Measurements from ENCODE around the gene UMAD1.
"Not testable (repeated sequence)": the region's sequence is repeated elsewhere in the genome, so short reads cannot be mapped to it uniquely, and the experiment has no call there.

Gene UMAD1

DNA sequence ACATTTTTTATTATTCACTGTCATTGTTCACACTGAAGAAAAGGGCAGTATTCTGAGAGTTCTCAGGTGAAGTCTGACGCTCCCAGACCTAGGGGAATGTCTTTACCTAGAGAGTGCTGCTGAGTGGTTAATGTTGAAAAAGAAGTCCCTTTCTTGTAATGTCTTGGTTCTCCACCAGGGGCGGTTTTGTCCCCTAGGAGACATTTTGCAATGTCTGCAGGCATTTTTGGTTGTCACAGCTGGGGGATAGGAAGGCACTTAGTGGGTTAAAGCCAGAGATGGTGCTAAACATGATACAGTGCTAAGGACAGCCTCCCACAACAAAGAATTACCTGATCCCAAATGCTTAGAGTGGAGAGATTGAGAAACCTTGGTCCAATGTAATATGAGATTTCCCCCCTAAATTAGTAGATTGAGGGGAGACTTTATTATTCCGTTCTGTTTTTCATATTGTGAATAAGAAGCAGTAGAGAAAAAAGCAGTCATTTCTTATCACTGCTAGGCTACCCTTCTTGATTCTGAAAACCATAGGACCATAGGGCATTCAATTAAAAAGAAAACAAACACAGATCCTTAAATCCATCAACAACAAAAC lies 13.1 kb downstream of the UMAD1 start:
- DNase-seq: peak; percentile 18

DNA sequence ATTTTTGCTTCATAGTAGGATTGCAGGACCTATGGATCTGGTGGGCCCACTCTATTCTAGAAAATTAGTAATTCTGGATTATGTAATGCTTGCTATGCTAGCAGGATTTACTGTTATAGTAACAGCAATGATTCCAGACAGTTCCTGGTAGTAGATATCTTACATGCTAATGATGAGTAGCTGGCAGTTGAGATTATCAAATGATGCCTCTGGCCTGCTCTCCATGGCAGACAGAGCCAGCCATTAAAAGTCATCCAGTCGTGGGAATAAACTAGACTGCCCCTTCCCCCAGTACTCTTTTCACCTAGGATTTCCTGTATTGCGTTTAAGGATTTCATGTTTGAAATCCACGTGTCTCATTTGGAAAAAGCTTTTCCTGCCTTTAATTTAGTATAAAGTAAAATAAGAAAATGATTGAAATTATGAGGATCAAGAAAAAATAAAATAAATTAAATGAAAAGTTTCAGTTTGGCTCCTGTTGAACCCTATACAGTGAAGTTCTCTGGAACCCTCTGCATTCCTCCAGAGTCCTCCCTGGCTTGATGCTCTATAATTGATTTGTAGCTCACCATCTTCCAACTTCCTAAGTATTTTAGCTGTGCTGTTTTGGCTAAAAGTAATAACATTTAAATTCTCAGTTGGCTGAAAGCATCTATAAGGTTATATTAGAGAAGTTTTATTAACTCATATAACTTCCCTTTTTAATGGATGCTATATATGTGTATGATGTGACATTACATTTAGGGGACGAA lies 14.6 kb downstream of the UMAD1 start:
- no peak for DNase-seq

DNA sequence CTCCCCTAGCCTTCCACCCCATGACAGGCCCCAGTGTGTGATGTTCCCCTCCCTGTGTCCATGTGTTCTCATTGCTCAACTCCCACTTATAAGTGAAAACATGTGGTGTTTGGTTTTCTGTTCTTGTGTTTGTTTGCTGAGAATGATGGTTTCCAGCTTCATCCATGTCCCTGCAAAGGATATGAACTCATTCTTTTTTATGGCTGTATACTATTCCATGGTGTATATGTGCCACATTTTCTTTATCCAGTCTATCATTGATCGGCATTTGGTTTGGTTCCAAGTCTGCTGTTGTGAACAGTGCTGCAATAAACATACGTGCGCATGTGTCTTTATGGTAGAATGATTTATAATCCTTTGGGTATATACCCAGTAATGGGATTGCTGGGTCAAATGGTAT lies 15.9 kb downstream of the UMAD1 start:
- not testable (repeated sequence) for DNase-seq

DNA sequence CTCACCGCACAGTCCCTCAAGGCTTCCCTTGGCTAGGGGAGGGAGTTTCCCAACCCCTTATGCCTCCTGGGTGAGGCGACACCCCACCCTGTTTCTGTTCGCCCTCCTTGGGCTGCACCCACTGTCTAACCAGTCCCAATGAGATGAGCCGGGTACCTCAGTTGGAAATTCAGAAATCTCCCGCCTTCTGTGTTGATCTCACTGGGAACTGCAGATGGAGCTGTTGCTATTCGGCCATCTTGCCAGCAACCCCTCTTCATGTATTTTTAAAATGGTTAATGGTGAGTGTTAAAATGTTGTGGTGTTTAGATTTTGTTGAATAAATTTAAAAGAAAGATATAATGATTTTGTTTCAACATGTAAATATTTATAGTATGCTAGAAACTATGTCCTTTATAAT lies 22.0 kb downstream of the UMAD1 start:
- no peak for DNase-seq

DNA sequence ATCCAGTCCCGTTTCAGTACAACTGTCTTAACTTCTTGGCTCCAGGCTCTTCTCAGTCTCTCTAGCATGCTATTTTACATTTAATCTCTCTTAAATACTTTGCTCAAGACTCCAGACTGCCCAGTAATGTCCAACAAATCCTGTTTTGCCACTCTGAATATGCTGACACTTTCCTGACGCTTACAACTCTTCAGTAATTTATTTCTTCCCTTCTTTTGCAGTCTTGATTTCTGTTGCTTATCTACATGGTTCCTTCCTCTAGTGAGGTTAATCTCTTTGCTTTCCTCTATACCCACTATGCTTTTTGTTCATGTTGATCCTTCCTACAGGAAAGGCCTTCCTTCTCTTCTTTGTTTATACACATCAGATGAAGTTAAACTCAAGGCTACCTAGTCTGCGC lies 23.7 kb downstream of the UMAD1 start:
- no peak for DNase-seq

DNA sequence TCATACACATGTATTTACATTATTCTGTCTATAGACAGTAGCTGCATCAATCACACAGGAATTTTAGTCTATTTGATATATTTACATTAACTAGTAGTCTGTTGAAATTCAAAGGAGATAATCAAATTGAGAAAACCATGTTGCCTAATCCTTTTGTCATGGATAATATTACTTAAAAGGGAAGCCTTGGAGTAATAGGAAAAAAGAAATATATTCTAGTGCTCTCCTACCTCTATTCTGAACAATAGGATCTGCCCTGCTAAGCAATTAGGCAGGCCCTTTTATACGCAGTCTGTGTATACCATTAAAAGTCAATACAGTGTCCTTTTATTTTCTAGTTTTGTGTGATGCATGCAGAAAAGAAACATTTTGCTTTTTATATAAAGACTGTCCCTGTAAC lies 24.5 kb downstream of the UMAD1 start:
- DNase-seq: no peak

DNA sequence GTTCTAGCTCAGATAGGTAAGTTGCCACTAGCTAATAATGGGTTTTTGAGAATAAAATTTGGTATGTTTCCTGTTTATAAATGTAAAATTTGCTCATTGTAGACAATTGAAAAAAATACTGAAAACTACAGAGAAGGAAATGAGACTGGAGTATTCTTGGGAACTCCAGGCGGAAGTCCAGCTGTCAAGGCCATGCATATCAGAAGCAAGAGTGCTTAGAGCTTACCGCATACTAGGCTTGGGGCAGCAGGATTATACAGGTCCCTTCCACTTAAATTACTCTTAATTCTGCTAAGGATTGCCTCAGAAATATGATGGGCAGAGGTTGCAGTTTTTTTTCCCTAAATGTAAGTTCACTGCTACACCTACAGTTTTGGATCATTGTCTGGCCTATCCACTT lies 26.6 kb downstream of the UMAD1 start:
- no peak for DNase-seq

DNA sequence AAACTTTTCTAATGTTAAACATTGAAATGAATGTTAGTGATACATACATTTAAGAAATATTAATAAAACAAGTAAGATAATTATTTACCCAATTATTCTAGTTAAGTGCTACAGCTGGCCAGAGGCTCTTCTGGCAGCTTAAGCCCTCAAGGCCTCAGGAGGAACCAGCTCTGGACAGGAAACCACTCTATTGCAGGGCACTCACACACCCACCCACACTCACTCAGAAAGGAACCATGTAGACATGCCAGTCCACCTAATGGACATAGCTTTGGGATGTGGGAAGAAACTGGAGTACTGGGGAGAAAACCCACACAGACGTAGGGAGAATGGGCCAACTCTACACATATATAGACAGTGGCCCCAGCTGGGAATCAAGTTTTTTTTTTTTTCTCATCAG lies 28.2 kb downstream of the UMAD1 start:
- no peak for DNase-seq

DNA sequence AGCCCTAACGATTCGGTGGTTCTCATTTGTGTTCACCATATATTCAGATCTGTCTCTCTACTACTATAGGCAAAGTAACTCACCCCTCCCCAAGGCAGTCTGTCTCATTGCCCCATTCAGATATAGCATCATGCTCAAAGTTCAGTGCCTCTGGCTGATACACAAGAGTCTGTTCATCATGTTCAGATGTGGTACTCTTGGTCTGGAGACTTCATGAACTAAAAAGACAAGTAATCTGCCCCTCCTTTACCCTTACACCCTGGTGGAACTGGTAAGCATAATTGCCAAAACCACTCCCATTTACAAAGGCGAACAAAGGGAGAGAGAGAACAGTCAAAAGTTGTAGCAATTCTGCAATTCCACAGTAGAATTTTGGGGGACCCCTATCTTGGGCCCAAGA lies 29.9 kb downstream of the UMAD1 start:
- DNase-seq: no peak

DNA sequence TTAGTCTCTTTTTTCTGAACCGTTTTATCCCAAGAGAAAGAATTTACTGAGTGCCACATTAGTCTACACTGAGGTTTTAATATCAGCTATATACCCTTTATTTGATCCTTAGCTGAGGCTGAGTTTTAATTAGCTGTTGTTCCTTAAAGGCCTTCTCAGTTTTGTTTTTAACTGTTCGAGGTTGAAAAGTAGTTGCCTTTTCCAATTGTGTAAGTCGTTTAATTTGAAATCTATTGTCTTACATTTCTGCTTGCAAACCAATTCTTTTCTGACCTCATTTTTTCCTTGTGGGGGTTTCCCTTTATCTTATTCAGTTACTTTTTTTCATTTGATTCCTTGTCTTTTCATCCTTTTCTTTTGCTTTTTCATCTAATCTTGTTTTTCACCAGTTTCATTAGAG lies 30.8 kb downstream of the UMAD1 start:
- DNase-seq: no peak

DNA sequence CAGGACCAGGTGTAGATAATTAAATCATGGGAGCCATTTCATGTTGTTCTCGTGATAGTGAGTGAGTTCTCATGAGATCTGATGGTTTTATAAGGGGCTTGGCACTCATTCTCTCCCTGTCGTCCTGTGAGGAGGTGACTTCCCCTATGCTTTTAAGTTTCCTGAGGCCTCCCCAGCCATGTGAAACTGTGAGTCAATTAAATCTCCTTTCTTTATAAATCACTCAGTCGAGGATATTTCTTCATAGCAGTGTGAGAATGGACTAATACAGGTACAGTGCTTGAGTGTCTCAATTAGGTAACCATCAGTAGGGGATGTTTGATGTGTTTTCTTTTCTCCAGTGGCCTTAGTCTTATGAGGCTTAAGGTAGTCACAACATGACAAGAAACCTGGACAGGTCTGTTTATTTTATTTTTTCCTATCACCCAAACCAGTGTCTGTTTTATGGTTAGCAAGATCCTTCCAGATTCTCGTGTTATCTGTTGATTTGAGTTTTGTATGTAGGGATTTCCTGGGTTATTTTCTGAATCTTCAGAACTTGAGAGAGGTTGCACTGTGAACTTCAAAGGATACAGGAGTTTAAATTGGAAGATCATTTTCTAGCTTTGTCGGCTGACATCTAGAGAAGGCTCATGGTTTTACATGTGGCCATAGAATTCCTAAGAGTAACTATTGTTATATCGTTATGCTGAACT lies 32.1 kb downstream of the UMAD1 start:
- DNase-seq: peak; percentile 30

DNA sequence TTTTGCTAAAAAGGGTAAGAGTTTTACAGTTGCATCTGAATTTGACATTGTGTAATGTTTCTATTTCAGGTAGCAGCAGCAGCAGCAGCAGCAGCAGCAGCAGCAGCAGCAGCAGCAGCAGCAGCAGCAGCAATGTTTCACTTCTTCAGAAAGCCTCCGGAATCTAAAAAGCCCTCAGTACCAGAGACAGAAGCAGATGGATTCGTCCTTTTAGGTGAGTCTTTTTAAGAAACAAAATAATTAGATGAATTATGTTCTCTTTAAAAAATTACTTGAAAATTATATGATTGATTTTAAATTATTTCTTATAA lies 32.6 kb downstream of the UMAD1 start:
- no peak for DNase-seq

DNA sequence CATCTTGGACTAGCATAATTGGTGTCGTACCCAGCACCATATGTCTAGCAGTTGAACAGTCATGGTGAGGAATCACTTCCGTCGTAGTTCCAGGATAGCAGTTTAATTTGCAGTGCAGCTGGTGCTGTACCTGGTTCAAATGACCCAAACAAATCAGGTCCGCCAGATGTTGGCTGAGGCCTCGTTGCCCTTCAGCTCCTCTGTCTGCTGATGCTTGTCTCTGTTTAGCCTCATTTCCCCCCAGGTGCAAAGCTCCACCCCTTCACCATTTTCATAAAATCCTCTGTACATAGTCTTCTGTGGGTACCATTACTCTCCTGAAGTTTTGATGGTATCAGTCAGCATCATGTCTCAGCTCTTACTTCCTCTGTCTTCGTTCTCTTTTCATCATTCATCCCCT lies 35.1 kb downstream of the UMAD1 start:
- no peak for DNase-seq

DNA sequence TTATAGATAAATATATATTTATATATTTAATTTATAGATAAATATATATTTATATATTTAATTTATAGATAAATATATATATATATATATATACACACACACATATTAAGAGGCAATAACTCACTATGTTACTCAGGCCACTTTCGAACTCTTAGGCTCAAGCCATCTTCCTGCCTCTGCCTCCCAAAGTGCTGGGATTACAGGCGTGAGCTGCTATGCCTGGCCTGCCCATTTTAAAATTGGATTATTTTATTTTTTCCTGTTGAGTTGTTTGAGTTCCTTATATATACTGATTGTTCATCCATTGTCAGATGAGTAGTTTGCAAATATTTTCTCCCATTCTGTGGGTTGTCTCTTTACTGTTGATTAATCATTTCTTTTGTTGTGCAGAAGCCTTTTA lies 39.1 kb downstream of the UMAD1 start:
- not testable (repeated sequence) for DNase-seq

DNA sequence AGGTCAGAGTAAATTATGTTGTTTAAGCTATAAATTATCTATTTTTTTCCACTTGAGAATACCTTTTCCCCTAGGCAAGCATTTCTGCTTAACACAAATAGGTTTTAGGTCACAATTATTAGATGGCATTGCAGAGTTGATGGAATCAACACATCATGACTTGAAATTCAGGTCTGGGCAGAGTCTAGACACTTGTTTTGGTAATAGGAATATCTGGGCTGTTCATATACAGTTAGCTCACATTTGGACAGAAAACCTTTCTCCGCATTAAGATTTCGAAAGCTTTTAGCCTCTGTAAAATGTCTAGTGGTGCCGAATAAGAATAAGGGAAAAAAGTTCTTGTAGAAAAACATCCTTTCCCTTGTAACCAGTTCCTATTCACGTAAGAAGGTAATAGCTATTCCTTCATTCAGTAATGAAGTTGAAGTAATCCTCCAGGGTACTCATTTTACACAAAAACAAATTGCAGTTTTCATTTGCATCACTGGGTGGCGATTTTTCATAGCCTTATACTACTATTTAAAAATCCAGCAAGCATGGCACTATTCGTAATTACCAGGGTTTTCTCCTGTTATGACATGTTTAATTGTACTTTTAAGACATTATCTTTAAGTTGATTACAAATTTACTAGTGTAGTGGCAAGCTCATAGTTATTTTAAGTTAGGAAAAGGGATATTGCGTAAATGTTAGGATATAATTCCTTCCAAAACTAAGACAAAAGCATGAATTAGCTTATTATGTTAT lies 40.8 kb downstream of the UMAD1 start:
- DNase-seq: peak; percentile 54

DNA sequence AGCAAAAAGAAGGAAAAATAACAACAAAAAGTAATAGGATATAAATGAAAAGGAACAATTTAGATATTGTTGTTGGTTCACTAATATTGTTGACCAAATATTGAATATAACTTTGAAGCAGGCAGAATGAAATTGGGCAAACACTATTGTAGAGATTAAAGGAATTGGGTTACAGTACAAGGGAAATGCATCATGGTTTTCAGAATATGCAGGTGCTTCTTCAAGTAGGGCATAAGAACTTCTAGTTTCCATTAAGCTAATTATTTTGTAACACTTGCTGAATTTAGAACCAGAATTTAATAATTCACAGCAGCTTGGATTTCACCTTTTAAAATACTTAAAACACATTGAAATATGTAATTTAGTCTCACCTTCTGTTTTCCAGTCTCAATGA lies 41.4 kb downstream of the UMAD1 start:
- no peak for DNase-seq

DNA sequence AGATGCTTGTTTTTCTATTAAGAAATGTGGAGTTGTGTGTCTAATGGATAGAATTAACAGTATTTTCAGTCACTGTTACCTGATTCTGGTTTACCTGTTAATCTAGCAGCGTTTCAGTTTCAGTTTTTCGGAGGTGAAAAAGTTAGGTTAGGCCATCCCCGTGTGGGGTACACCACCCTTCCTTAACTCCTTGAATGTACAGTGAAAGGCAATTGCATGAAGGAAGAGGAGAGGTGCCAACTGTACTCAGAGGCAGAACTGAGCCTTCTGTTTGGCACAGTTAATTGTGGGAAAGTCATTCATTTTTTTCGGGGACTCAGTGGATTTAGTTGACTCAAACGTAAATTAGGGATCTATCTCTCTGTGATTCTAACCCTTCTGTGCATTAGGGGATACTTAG lies 42.3 kb downstream of the UMAD1 start:
- DNase-seq: no peak

DNA sequence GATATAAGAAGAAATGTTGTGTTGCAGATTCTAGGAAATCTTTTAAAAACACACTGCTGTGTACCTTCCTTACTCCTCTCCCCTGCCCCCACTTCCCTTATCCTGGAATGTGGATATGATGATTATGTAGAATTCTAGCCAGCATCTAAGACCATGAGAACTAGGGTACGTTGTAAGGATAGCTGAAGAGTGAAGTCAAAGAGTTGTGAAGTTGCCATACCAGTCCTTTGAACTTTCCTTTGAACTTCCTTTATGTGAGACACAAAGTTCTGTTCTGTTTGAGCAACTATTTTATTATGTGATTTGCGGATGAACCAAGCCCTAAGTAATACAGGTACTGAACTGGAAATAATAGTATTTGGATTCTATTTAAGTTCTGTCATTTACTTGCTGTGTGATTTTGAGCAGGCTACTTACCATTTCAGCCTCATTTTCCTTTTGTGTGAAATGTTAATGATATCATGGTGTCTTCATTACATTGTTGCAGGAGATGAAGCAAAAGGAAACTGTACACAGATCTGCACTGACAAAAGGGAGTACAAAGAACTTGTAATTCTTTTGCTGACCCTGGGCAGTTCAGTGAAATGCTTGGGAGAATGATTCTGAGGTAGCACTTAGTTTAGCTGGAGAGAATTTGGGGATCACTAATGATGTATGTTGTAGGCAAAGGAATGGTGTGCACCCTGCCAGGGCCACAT lies 46.4 kb downstream of the UMAD1 start:
- DNase-seq: no peak

DNA sequence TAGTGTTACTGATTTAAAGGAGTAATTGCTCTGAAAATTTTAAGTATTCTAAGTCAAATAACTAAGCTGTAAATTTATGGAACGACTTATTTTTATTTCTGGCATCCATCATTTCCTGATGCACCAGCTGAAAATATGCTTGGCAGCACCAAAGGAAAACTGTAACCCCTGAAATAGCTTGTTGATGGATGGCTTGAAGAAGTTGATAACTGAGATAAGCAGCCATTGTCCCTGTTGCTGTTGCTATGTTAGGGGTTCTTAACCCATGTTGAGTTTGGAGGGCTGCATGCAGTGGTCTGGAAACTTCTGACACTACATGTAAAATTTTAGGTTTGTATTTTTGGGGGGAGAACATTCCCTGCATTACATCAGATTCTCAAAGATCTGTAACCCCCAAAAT lies 47.2 kb downstream of the UMAD1 start:
- no peak for DNase-seq

DNA sequence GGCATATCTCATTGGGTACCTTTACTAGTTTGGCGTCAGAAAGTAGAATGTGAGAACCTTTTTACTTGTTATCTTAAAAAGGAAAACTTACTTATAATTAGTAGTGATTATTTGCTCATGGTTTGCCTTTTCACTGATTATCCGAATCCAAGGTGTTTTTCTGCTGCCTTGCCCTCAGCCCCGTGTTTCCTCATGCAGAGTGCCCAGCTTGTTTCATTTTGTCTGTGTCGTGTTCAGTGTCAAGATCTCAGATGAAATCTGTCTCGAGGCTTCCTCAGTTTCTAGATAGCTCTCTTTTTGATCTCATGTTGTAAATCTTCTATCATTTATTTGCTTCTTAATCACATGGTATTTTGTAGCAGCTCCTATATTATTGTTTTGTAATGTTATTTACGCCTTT lies 47.8 kb downstream of the UMAD1 start:
- no peak for DNase-seq

DNA sequence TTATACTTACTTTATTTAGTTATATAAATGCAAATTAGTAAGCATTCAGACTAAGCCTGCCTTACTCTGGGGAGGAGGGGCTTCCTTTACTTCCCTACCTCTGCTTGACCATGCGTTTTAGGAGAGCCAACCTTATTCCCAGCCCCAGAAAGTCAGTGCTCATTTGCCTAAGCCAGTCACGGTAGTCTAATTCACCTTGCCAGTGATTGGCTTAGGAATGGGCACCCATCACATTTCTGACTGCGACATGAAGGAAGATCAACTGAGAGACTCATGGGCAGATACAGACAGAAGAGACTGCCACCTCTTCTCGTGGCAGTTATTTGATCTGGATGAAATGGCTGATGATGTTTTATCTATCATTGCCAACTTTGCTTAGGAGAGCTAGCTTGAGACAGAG lies 48.4 kb downstream of the UMAD1 start:
- DNase-seq: no peak

DNA sequence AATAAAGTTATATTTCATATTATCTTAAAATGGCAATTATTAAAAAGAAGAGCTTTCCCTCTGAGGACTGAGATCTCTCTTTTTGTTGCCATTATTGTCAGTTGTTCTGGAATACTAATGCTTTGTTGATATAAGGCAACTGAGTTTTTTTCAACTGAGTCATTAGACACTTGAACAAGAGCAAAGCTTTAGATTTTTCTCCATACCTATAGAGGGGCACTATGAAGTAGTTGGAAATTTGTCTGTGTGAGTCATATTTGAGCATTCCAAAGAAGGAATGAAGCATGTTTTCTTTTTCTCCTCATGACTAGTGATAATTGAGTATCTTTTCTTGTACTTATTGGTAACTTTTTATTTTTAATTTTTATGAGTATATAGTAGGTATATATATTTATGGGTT lies 53.3 kb downstream of the UMAD1 start:
- DNase-seq: no peak

DNA sequence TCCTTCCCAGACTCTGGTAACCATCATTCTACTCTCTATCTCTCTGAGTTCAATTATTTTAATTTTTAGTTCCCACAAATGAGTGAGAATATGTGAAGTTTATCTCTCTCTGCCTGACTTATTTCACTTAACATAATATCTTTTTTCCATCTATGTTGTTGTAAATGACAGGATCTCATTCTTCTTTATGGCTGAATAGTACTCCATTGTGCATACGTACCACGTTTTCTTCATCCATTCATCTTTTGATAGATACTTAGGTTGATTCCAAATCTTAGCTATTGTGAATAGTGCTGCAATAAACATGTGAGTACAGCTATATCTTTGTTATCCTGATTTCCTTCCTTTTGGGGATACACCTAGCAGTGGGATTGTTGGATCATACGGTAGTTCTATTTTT lies 54.0 kb downstream of the UMAD1 start:
- DNase-seq: no peak
